Transverse colon (tissue), 4 donors: ENCODE data around the gene GNB1L. TPM values are rescaled to one million over a fixed set of nuclear protein-coding genes. Genes with fewer than 3 reads are reported as not detected.

Source experiments
- DNase-seq: peaks from one replicate; pipeline ENCODE4 v3.0.0-alpha.2; 2019
- H3K27ac ChIP-seq, 4 donors: fragments of 200-600 bp; sonication (generic); 2 replicates each; pipeline ENCODE4 v1.5.1; 2016 to 2018; ENCODE audit warnings: inconsistent platforms in 4 of 4
- H3K27me3 ChIP-seq: fragments of 200-600 bp; sonication (generic); 2 replicates; pipeline ENCODE4 v1.5.1; 2017; ENCODE audit warnings: inconsistent platforms
- H3K36me3 ChIP-seq, 4 donors: fragments of 200-600 bp; sonication (generic); 2 replicates each; pipeline ENCODE4 v1.5.1; 2017 to 2019; ENCODE audit warnings: inconsistent platforms in 4 of 4
- H3K4me1 ChIP-seq, 4 donors: fragments of 200-600 bp; sonication (generic); 2 replicates each; pipeline ENCODE4 v1.5.1; 2017 to 2020; ENCODE audit warnings: inconsistent platforms in 4 of 4
- H3K4me3 ChIP-seq, 4 donors: fragments of 200-600 bp; sonication (generic); 1 replicate in 1 of 4; 2 replicates in 3 of 4; pipeline versions ENCODE4 v1.5.1 to v1.6.1; 2017 to 2019; ENCODE audit warnings: inconsistent platforms in 4 of 4
- H3K9me3 ChIP-seq, 2 donors: fragments of 200-600 bp; sonication (generic); 2 replicates each; pipeline ENCODE4 v1.5.1; 2017 to 2019; ENCODE audit warnings: inconsistent platforms in 2 of 2
- CTCF ChIP-seq, 5 experiments: fragments of 200-600 bp in 3 of 5; fragments of 450-650 bp in 2 of 5; sonication (generic) in 3 of 5; IDR thresholded peaks; 1 replicate in 2 of 5; 2 replicates in 3 of 5; pipeline ENCODE4 v1.5.1; 2016 to 2017; ENCODE audit warnings: antibody characterized with exemption in 5 of 5, inconsistent platforms in 3 of 5, mild to moderate bottlenecking in 2 of 5, moderate library complexity in 1 of 5
- EP300 ChIP-seq: sonication (generic); formaldehyde crosslinking; IDR thresholded peaks from one replicate; pipeline ENCODE4 v1.6.1; 2017; ENCODE audit warnings: antibody characterized with exemption, low read depth
- POLR2A ChIP-seq: fragments of 450-650 bp; IDR thresholded peaks from one replicate; pipeline ENCODE4 v1.6.1; 2016; ENCODE audit warnings: antibody characterized with exemption, mild to moderate bottlenecking, moderate library complexity
- POLR2AphosphoS5 ChIP-seq, 3 donors: sonication (generic); formaldehyde crosslinking; IDR thresholded peaks; one replicate each; pipeline ENCODE4 v1.6.1; 2016; ENCODE audit warnings: antibody characterized with exemption in 3 of 3
- WGBS, 2 donors: methylation state at CpG; one replicate each; pipeline ENCODE4 v1.1.5; 2018; ENCODE audit warnings: low coverage in 1 of 2; 5-methylcytosine and 5-hydroxymethylcytosine counted together
- in situ Hi-C, 4 donors: fragments of 200-750 bp; cut with MboI; loops; one replicate each; pipeline versions ENCODE4 v1.15.0 to v1.15.1; 2017; ENCODE audit warnings: low sequenced_read_pairs in 3 of 4, low pct_ligation_motif_present in 1 of 4, low pct_unique_long_range_greater_than_20kb in 1 of 4
- intact Hi-C: fragments of 100-400 bp; cut with DNase I; formaldehyde crosslinking; loops from one replicate; pipeline ENCODE4 v1.15.1; 2023; ENCODE audit warnings: low total_unique reads
- total RNA-seq, 4 donors: library from RNA; depleted of rRNA; stranded (reverse); fragments of >200 nt; gene quantifications; one replicate each; pipeline ENCODE4 v1.1.0, GENCODE V29; 2016

GNB1L gene
- total RNA-seq, 4 donors from 2014 or later: 0.80 to 4.8 (median 2.8) TPM

GRCh38 chr22:19739448-19739895, 115.2 kb downstream of the GNB1L start:
- Histone ChIP-seq H3K4me1 (no peaks in the 10 kb centered on the region), H3K36me3 (no peaks in the 10 kb centered on the region), H3K4me3 (no peak overlapping the region), H3K27ac (no peak overlapping the region), H3K9me3 (no peaks in the 10 kb centered on the region), H3K27me3 (peaks cover 6% of the 10 kb centered on the region)
- no peak for DNase-seq
- in situ Hi-C loops: no loop called here
- no peak for TF ChIP-seq EP300
- no peak for TF ChIP-seq POLR2A
- no peak for TF ChIP-seq POLR2AphosphoS5 (IDR thresholded peaks at IDR 0.05)
- TF ChIP-seq CTCF (IDR thresholded peaks at IDR 0.05): no peak
- intact Hi-C loops: no loop called here
- 55% methylated on average over 16 of the region's 16 CpGs; no CpG with 5 or more reads in 1 of the 2 donors for WGBS, 2 donors

DNA sequence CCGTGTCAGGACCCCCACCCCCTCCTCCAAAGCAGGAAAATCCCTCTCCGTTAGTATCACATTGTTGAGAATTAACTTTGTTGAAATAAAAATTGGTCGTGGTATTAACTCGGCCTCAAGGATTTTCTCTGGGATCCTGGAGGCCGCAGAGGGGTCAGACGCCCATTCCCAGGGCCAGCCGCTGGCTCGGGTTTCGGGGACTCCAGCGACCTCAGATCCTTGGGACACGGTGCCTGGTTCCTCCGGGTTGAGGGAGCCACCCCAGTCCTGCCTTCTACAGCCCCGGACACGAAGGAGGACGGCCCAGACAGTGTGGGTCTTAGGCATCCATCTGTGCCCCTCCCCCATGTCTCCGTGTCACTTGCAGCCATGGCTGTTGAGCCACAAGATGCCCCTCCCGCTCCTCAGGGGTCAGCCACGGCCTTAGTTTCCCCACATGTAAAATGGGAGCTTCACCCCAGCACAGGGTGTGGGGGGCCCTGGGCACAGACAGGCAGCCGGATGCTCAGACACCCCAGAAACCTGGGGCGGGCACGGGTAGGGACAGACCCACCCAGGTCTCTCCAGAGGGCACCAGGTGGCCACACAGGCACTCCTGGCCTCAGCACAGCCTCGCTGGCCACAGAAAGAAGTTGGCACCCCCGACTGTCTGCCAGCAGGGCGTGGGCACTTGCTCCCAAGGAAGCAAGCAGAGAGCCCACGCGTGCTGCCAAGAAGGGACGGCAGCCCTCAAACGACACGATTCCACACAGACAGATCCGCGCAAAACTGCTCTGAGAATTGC, 115.8 kb downstream of the GNB1L start:
- Histone ChIP-seq H3K27me3 (peaks cover 6% of the 10 kb centered on the region), H3K4me3 (no peak overlapping the region), H3K36me3 (no peaks in the 10 kb centered on the region), H3K9me3 (no peaks in the 10 kb centered on the region), H3K4me1 (no peaks in the 10 kb centered on the region), H3K27ac (no peak overlapping the region)
- in situ Hi-C loops: no loop called here
- WGBS, 2 donors: 53% methylated on average over 31 of the region's 31 CpGs; no CpG with 5 or more reads in 1 of the 2 donors
- intact Hi-C loops: no loop called here
- TF ChIP-seq EP300 (no peak), POLR2A (no peak), CTCF (IDR thresholded peaks at IDR 0.05) (no peak), POLR2AphosphoS5 (IDR thresholded peaks at IDR 0.05) (no peak)
- DNase-seq: no peak

DNA sequence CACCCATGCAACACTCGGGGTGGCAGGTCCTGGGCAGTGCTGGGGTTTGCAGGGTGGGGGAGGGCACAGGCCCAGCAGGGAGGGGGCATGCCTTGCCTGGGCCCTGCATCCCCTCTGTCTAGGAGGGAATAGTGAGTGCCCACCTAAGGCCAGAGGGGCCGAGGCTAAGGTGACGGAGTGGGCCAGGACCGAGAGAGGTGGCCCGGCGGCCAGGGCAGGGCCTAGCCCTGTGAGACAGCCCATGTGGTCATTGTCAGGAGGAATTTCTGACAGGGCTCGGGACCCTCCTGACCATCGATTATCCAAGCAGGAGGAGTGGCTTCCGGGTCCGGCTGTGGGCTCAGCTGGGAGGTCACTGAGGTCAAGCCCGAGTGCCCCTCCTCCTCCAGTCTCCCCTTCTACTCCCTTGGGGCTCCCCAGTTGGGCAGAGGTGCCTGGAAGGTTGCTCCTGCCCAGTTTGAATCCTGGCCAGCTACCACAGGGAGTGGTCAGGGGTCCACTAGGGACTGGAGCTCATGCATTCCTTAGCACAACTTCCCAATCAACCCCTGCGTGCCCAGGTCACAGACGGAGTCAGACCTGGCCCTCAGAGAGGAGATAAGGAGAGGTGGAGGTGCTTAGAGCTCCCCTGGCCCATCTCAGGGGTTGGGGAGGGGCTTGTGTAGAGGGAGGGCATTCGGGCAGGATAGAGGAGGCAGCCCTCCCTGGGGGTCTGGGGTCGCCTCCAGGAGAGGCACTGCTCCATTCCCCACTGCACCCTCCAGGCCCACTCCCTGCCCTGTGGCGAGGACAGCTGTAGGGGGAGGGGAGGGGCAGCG, 116.6 kb downstream of the GNB1L start:
- in situ Hi-C loops: no loop called here
- Histone ChIP-seq H3K4me3 (no peak overlapping the region), H3K27me3 (peaks cover 6% of the 10 kb centered on the region), H3K9me3 (no peaks in the 10 kb centered on the region), H3K36me3 (no peaks in the 10 kb centered on the region), H3K4me1 (no peaks in the 10 kb centered on the region), H3K27ac (no peak overlapping the region)
- 78 to 100% methylated on average over 1 to 16 of the region's 17 CpGs for WGBS, 2 donors
- no peak for DNase-seq
- intact Hi-C loops: no loop called here
- TF ChIP-seq POLR2AphosphoS5 (IDR thresholded peaks at IDR 0.05): no peak

GRCh38 chr22:19735665-19736510, 118.8 kb downstream of the GNB1L start:
- peaks cover 0 to 3% (median 2%) of the 10 kb centered on the region in 4 donors for H3K4me1 ChIP-seq
- H3K9me3 ChIP-seq: no peaks in the 10 kb centered on the region
- peaks cover 14% of the 10 kb centered on the region for H3K27me3 ChIP-seq
- intact Hi-C loops: no loop called here
- WGBS, 2 donors: 50 to 60% methylated on average over 6 to 21 of the region's 21 CpGs
- no peak overlapping the region for H3K4me3 ChIP-seq
- in situ Hi-C loops: no loop called here
- TF ChIP-seq CTCF (IDR thresholded peaks at IDR 0.05) (no peak), EP300 (no peak), POLR2AphosphoS5 (IDR thresholded peaks at IDR 0.05) (no peak), POLR2A (no peak)
- H3K36me3 ChIP-seq: no peaks in the 10 kb centered on the region
- no peak for DNase-seq
- H3K27ac ChIP-seq: no peak overlapping the region
